ENCODE results near the gene SKI. TPM values are rescaled to one million over a fixed set of nuclear protein-coding genes. Genes with fewer than 3 reads are reported as not detected.

Gene SKI
- total RNA-seq, 2 donors from 2014 or later, result 46.2 to 114 TPM

- intact Hi-C loops (cut with DNase I), result no loop called here
- H3K4me1 ChIP-seq (replicated peaks), result peaks cover 8% of the 10 kb centered on the region
Measured at GRCh38 chr1:2307064-2307605, 79.0 kb downstream of the SKI start.

GRCh38 chr1:2307972-2308371 is 79.9 kb downstream of the SKI start:
- H3K4me1 ChIP-seq (replicated peaks), result peaks cover 17% of the 10 kb centered on the region
- TF ChIP-seq POLR2A (IDR thresholded peaks at IDR 0.05) (no peak), CTCF (IDR thresholded peaks at IDR 0.05) (no peak), POLR2AphosphoS5 (IDR thresholded peaks at IDR 0.05) (no peak)
- peaks cover 5 to 29% of the 10 kb centered on the region in 2 donors for H3K36me3 ChIP-seq
- WGBS, result 80% methylated on average over 15 of the region's 15 CpGs
- H3K27ac ChIP-seq, result no peak overlapping the region
- H3K27me3 ChIP-seq (replicated peaks; ENCODE audit: insufficient read depth), result no peaks in the 10 kb centered on the region
- no peak overlapping the region for H3K4me3 ChIP-seq
- DNase-seq (ENCODE audit: low spot score), result no peak
- intact Hi-C loops (cut with DNase I), result no loop called here
- no peaks in the 10 kb centered on the region for H3K9me3 ChIP-seq

More at GRCh38 chr1:2307064-2307605, 79.0 kb downstream of the SKI start:
- H3K9me3 ChIP-seq, result no peaks in the 10 kb centered on the region
- H3K36me3 ChIP-seq, result peaks cover 5 to 29% of the 10 kb centered on the region in 2 donors
- H3K4me3 ChIP-seq, result no peak overlapping the region
- WGBS, result 95% methylated on average over 41 of the region's 41 CpGs
- no peak overlapping the region for H3K27ac ChIP-seq
- no peaks in the 10 kb centered on the region for H3K27me3 ChIP-seq (replicated peaks; ENCODE audit: insufficient read depth)
- no peak for DNase-seq (ENCODE audit: low spot score)
- TF ChIP-seq POLR2A (IDR thresholded peaks at IDR 0.05) (no peak), POLR2AphosphoS5 (IDR thresholded peaks at IDR 0.05) (no peak), CTCF (IDR thresholded peaks at IDR 0.05) (no peak)

GRCh38 chr1:2308844-2309243 is 80.7 kb downstream of the SKI start:
- peaks cover 23% of the 10 kb centered on the region for H3K4me1 ChIP-seq (replicated peaks)
- H3K36me3 ChIP-seq, result peaks cover 5 to 29% of the 10 kb centered on the region in 2 donors
- H3K27ac ChIP-seq, result no peak overlapping the region
- 92% methylated on average over 15 of the region's 20 CpGs for WGBS
- no peak overlapping the region for H3K4me3 ChIP-seq
- no peaks in the 10 kb centered on the region for H3K27me3 ChIP-seq (replicated peaks; ENCODE audit: insufficient read depth)
- DNase-seq (ENCODE audit: low spot score), result no peak
- intact Hi-C loops (cut with DNase I), result no loop called here
- no peaks in the 10 kb centered on the region for H3K9me3 ChIP-seq
- no peak for TF ChIP-seq POLR2AphosphoS5 (IDR thresholded peaks at IDR 0.05)
- no peak for TF ChIP-seq CTCF (IDR thresholded peaks at IDR 0.05)
- no peak for TF ChIP-seq POLR2A (IDR thresholded peaks at IDR 0.05)

GRCh38 chr1:2310332-2311183 is 82.4 kb downstream of the SKI start:
- Histone ChIP-seq H3K4me1 (replicated peaks) (peaks cover 27% of the 10 kb centered on the region), H3K27ac (peak overlapping the region; percentile 83 to 89), H3K4me3 (no peak overlapping the region), H3K9me3 (no peaks in the 10 kb centered on the region), H3K36me3 (peaks cover 5 to 29% of the 10 kb centered on the region in 2 donors), H3K27me3 (replicated peaks; ENCODE audit: insufficient read depth) (no peaks in the 10 kb centered on the region)
- 56% methylated on average over 28 of the region's 28 CpGs for WGBS
- no peak for DNase-seq (ENCODE audit: low spot score)
- intact Hi-C loops (cut with DNase I), result loop anchor here (5.0 kb wide), 2 partner anchors 38 to 72 kb away; no protein-coding TSS in a partner anchor
- TF ChIP-seq CTCF (IDR thresholded peaks at IDR 0.05), result no peak
- no peak for TF ChIP-seq POLR2A (IDR thresholded peaks at IDR 0.05)
- no peak for TF ChIP-seq POLR2AphosphoS5 (IDR thresholded peaks at IDR 0.05)

Data from prostate gland (tissue), 2 donors.